NB4 (cell line): ENCODE data around the gene OPRPN.

Experiments used
- DNase-seq: peaks from one replicate; pipeline ENCODE4 v3.0.0; 2010; ENCODE audit warnings: low read depth
- H3K4me3 ChIP-seq: one replicate; pipeline ENCODE4 v1.5.1; 2011; ENCODE audit warnings: mild to moderate bottlenecking, low read depth, low read length, moderate library complexity
- MYC ChIP-seq: IDR thresholded peaks from 2 replicates; pipeline ENCODE4 v1.6.1; 2011; ENCODE audit warnings: low read depth, low read length
- POLR2A ChIP-seq: IDR thresholded peaks from 2 replicates; pipeline ENCODE4 v1.6.1; 2011; ENCODE audit warnings: mild to moderate bottlenecking; ENCODE audit not compliant: insufficient read length; ENCODE audit errors: extremely low read depth
- TF ChIP-seq, protein P1 (sequence below): IDR thresholded peaks from one replicate; pipeline ENCODE4 v1.5.1; 2012; ENCODE audit warnings: low read depth, low read length
- TF ChIP-seq, protein P2 (sequence below): IDR thresholded peaks from 2 replicates; pipeline ENCODE4 v1.6.1; 2011; ENCODE audit warnings: low read depth, low read length

The OPRPN gene

DNA sequence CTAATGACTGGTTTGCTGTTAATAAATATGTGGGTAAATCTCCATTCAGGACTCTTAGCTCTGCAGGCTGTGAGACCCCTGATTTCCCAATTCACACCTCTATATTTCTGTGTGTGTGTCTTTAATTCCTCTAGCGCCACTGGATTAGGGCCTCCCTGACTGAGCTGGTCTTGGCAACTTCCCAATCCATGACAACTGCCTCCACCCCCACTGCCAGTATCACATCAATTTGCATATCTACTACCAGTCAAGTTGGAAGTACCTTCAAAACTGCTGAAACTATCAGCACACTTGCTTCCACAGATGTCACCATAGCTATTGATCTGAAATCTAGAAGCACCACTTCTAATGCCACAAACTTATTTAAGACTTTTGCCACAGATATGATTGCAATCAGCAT is 27.6 kb downstream of the OPRPN start:
- H3K4me3 ChIP-seq: no peak overlapping the region
- no peak for DNase-seq
- TF ChIP-seq MYC (no peak), POLR2A (no peak)
- TF ChIP-seq, protein P1, sequence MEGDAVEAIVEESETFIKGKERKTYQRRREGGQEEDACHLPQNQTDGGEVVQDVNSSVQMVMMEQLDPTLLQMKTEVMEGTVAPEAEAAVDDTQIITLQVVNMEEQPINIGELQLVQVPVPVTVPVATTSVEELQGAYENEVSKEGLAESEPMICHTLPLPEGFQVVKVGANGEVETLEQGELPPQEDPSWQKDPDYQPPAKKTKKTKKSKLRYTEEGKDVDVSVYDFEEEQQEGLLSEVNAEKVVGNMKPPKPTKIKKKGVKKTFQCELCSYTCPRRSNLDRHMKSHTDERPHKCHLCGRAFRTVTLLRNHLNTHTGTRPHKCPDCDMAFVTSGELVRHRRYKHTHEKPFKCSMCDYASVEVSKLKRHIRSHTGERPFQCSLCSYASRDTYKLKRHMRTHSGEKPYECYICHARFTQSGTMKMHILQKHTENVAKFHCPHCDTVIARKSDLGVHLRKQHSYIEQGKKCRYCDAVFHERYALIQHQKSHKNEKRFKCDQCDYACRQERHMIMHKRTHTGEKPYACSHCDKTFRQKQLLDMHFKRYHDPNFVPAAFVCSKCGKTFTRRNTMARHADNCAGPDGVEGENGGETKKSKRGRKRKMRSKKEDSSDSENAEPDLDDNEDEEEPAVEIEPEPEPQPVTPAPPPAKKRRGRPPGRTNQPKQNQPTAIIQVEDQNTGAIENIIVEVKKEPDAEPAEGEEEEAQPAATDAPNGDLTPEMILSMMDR: no peak
- TF ChIP-seq, protein P2, sequence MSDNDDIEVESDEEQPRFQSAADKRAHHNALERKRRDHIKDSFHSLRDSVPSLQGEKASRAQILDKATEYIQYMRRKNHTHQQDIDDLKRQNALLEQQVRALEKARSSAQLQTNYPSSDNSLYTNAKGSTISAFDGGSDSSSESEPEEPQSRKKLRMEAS: no peak

DNA sequence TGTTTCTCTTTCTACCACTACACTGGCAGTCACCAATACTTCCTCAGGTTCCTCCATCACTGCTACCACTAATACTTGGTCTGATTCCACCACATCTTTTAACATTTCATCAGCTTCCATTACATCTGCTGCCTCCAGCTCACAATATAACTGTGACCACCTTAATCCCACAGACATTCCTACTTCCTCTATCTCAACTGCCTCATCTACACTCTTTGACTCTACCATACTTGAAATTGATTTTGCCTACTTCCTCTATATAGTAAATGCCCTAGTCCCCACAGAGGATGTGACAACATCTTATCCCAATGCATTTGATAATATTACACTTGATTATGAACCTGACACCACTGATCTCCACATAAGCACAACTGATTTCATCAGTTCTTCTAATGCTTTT is 29.0 kb downstream of the OPRPN start:
- no peak for DNase-seq
- TF ChIP-seq POLR2A (no peak), MYC (no peak)
- TF ChIP-seq, protein P2: no peak
- TF ChIP-seq, protein P1: no peak
- H3K4me3 ChIP-seq: no peak overlapping the region

DNA sequence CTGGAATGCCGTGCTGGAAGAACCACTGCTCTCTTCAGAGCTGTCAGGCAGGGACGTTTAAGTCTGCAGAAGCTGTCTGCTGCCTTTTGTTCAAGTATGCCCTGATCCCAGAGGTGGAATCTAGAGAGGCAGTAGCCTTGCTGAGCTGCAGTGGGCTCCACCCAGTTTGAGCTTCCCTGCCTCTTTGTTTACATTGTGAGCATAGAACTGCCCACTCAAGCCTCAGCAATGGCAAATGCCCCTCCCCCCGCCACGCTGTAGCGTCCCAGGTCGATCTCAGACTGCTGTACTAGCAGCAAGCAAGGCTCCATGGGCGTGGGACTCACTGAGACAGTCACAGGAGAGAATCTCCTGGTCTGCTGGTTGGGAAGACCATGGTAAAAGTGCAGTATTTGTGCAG is 39.5 kb downstream of the OPRPN start:
- TF ChIP-seq, protein P2: no peak
- no peak for TF ChIP-seq MYC
- TF ChIP-seq POLR2A: no peak
- TF ChIP-seq, protein P1: no peak
- DNase-seq: no peak
- no peak overlapping the region for H3K4me3 ChIP-seq

DNA sequence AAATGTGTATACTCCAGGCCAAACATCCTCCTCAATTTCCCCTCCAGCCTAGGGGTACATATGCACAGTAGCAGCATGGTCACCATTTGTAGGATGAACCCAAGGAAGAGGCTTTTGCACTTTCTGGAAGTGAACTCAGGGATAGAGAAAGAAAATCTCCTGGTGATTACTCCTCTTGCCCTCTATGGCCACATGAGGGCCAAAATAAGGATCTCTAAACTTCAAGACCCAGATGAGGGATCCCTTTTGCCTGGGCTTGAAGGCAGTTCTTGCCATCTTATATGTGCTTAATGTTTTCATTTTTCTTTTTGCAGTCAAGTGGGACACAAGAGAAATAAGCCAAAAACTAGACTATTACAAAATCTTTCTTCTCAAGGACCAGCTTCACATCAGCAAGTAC is 44.7 kb downstream of the OPRPN start:
- TF ChIP-seq, protein P1: no peak
- no peak for TF ChIP-seq MYC
- no peak for TF ChIP-seq POLR2A
- TF ChIP-seq, protein P2: no peak
- no peak overlapping the region for H3K4me3 ChIP-seq
- DNase-seq: no peak

DNA sequence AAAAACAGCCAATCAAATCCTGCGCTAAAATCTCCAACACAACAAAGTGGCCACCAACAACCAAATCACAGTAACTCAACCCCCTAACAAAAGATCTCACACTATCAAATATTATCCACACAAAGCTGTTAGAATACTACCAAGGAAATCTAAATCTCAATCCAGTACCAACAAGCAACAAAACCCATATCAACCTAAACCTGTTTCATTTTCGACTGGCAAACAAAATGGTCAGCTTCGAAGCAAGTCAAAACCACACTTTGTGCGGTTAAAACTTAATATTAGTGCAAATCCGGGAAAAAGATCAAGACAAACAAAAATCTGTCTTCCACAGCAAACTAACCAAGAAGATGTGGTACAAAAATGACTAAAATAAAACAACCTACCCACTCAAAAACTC is 45.6 kb downstream of the OPRPN start:
- no peak for DNase-seq
- H3K4me3 ChIP-seq: no peak overlapping the region
- no peak for TF ChIP-seq MYC
- no peak for TF ChIP-seq POLR2A

DNA sequence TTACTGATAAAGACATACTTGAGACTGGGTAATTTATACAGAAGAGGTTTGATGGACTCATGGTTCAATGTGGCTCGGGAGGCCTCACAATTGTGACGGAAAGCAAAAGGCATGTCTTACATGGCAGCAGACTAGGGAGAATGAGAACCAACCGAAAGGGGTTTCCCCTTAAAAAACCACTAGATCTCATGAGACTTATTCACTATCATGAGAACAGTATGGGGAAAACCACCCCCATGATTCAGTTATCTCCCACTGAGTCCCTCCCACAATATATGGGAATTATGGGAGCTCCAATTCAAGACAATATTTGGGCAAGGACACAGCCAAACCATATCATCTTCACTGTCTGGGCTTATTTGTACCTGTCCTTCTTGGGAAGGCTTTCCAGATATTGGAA is 51.5 kb downstream of the OPRPN start:
- no peak for DNase-seq
- no peak overlapping the region for H3K4me3 ChIP-seq
- TF ChIP-seq, protein P1: no peak
- TF ChIP-seq, protein P2: no peak
- TF ChIP-seq MYC (no peak), POLR2A (no peak)
